Mucosa of stomach (tissue), 1 donor: Measurements from ENCODE around the gene RALGAPA1.
"Not testable (repeated sequence)": the region's sequence is repeated elsewhere in the genome, so short reads cannot be mapped to it uniquely, and the experiment has no call there.

Source experiments
- H3K27me3 ChIP-seq: one replicate; pipeline ENCODE4 v1.7.0; 2013; ENCODE audit warnings: mild to moderate bottlenecking, low read length; ENCODE audit not compliant: control insufficient read depth, insufficient read depth
- H3K36me3 ChIP-seq: one replicate; pipeline ENCODE4 v1.7.0; 2013; ENCODE audit warnings: low read length; ENCODE audit not compliant: control insufficient read depth, insufficient read depth
- H3K4me1 ChIP-seq: one replicate; pipeline ENCODE4 v1.7.0; 2013; ENCODE audit warnings: mild to moderate bottlenecking, low read length; ENCODE audit not compliant: control insufficient read depth, insufficient read depth
- H3K4me3 ChIP-seq: one replicate; pipeline ENCODE4 v1.7.0; 2013; ENCODE audit warnings: low read length
- H3K9ac ChIP-seq: one replicate; pipeline ENCODE4 v1.7.0; 2013; ENCODE audit warnings: mild to moderate bottlenecking, low read length, moderate library complexity
- H3K9me3 ChIP-seq: one replicate; pipeline ENCODE4 v1.7.0; 2013; ENCODE audit warnings: mild to moderate bottlenecking, low read length, moderate library complexity; ENCODE audit not compliant: control insufficient read depth
- donor health status: Pancreatic carcinoma.

Gene RALGAPA1

DNA sequence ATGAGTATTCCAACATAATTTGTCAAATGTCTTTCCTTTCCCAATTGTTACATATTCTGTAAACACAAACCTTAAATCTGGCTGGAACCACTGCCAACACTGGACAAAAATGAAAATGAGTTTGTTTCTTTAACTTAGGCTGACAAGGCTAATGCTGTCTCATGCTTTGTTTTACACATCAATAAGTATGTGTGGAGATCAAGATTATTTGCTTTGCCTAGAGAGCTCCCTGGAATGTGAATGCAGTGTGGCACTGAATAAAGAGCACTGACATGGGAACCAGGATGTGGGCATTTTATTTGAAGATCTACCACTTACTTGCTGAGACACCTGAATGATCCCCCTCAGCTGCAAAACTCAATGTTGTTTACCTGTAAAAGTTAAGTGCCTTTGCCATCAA lies 61.7 kb downstream of the RALGAPA1 start:
- no peaks in the 10 kb centered on the region for H3K27me3 ChIP-seq
- H3K4me3 ChIP-seq: no peak overlapping the region
- H3K9ac ChIP-seq: no peak overlapping the region
- peaks cover 4% of the 10 kb centered on the region for H3K4me1 ChIP-seq
- H3K9me3 ChIP-seq: no peaks in the 10 kb centered on the region
- H3K36me3 ChIP-seq: no peaks in the 10 kb centered on the region

DNA sequence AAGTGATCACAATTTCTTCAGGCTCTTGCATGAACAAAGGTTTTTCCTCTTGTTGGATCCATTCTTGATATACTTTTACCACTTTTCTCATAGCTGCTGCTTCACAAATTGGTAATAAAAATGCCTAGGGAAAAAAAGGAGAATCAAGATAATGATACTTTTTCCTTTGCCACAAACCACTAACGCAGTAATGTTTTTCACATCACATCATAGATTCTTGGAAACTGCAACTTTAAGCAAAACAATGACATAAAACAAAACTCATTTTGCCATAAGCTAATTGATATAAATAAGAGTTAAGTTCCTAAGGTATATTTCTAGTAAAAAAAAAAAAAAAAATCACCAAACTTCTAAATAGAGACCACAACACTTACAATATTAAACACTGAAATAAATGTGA lies 66.7 kb downstream of the RALGAPA1 start:
- Histone ChIP-seq H3K36me3 (no peaks in the 10 kb centered on the region), H3K4me3 (no peak overlapping the region), H3K9me3 (no peaks in the 10 kb centered on the region), H3K9ac (no peak overlapping the region), H3K4me1 (peaks cover 4% of the 10 kb centered on the region), H3K27me3 (no peaks in the 10 kb centered on the region)

DNA sequence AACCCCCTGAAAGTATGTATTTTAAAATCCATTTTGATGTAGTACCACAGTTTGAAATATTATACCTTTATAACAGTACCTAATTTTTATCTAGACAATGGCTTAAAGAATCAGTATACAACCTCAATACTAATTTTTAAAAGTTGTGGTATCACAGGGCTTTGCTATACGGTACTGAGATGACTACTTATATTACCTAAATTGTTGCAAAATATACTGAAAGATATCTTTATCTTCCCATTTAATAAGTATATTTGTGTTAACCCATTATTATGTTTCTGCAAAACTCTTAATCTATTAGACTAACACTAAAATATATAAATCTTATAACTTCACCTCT lies 67.1 kb downstream of the RALGAPA1 start:
- H3K36me3 ChIP-seq: no peaks in the 10 kb centered on the region
- no peaks in the 10 kb centered on the region for H3K27me3 ChIP-seq
- no peak overlapping the region for H3K9ac ChIP-seq
- peaks cover 2% of the 10 kb centered on the region for H3K4me1 ChIP-seq
- H3K9me3 ChIP-seq: no peaks in the 10 kb centered on the region
- H3K4me3 ChIP-seq: no peak overlapping the region

DNA sequence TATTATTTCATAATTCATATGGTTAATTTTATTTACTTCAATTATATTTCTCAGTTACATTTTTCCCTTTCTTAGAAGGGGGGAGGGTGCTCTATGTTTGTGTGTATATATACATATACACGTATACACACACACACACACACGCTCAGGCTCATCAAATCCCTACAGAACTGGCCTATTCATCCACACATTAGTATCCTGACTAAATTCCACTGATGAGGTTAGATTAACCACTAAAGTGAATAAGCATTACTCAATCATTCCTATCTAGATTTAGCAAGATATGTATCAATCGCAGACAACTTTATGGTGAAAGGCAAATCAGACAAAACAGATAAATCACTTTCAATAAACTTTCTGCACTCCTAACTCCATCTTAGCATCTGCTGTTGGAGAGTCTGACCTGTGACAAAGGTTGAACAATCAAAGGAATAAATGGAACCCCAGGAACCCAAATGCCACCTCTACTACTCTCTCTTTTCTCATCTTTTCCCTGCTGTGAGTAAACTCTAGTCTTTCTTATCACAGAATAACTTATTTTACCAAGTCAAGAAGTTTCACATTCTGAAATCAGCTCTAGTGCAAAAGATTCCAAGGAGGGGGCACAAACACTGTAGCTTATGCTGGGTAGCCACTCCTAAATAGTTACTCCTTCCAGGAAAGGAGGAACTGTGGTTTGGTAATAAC lies 67.6 kb downstream of the RALGAPA1 start:
- H3K4me1 ChIP-seq: no peaks in the 10 kb centered on the region
- H3K4me3 ChIP-seq: no peak overlapping the region
- no peaks in the 10 kb centered on the region for H3K9me3 ChIP-seq
- no peak overlapping the region for H3K9ac ChIP-seq
- no peaks in the 10 kb centered on the region for H3K27me3 ChIP-seq
- H3K36me3 ChIP-seq: no peaks in the 10 kb centered on the region

- no peaks in the 10 kb centered on the region for H3K27me3 ChIP-seq
- H3K9ac ChIP-seq: no peak overlapping the region
- no peak overlapping the region for H3K4me3 ChIP-seq
- H3K36me3 ChIP-seq: no peaks in the 10 kb centered on the region
- H3K9me3 ChIP-seq: no peaks in the 10 kb centered on the region
- H3K4me1 ChIP-seq: no peaks in the 10 kb centered on the region
Measured at GRCh38 chr14:35740215-35740614, 68.9 kb downstream of the RALGAPA1 start.

GRCh38 chr14:35735163-35735562 lies 73.9 kb downstream of the RALGAPA1 start:
- not testable (repeated sequence) for H3K9ac ChIP-seq, H3K27me3 ChIP-seq, H3K4me1 ChIP-seq, H3K9me3 ChIP-seq, H3K36me3 ChIP-seq, H3K4me3 ChIP-seq

DNA sequence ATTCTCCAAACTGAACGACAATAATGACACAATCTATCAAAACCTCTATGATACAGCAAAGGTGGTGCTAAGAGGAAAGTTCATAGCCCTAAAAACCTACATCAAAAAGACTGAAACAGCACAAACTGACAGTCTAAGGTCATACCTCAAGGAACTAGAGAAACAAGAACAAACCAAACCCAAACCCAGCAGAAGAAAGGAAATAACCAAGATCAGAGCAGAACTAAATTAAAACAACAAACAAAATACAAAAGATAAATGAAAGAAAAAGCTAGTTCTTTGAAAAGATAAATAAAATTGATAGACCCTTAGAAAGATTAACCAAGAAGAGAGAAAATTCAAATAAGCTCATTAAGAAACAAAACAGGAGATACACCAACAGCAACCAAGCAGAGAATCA lies 75.6 kb downstream of the RALGAPA1 start:
- not testable (repeated sequence) for H3K36me3 ChIP-seq, H3K4me1 ChIP-seq, H3K4me3 ChIP-seq, H3K9me3 ChIP-seq, H3K27me3 ChIP-seq, H3K9ac ChIP-seq

DNA sequence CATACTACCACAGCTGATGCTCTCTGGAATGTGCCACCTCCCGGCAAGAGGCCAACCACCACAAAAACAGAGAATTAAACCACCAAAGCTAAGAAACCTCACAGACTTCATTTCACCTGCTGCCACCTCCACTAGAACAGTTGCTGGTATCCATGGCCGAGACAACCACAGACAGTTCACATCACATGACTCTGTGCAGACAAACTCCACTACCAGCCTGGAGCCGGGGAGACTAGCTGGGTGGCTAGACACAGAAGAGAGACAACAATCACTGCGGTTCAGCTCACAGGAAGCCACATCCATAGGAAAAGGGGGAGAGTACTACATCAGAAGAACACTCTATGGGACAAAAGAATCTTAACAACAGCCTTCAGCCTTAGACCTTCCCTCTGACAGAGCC lies 78.2 kb downstream of the RALGAPA1 start:
- H3K36me3 ChIP-seq: no peaks in the 10 kb centered on the region
- H3K9me3 ChIP-seq: no peaks in the 10 kb centered on the region
- H3K9ac ChIP-seq: no peak overlapping the region
- no peaks in the 10 kb centered on the region for H3K27me3 ChIP-seq
- H3K4me1 ChIP-seq: no peaks in the 10 kb centered on the region
- no peak overlapping the region for H3K4me3 ChIP-seq

DNA sequence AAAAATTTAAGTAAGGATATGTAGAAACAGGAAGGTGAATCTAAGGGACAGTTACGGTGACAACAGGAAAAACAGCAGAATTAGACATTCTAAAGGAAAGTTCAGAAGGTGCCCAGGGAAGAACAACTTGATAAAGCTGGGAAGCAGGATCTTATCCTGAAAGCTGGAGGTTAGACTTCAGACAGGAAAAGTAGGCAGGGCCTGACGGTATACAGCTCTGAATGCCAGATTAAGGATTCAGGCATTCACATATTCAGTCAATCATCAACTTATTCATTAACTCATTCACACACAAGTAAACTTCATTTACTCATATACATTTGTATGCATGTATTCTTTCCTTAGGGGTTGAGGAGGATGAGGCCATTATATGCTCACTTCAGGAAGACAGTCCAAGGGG lies 81.3 kb downstream of the RALGAPA1 start:
- Histone ChIP-seq H3K9ac (no peak overlapping the region), H3K4me1 (no peaks in the 10 kb centered on the region), H3K27me3 (no peaks in the 10 kb centered on the region), H3K4me3 (no peak overlapping the region), H3K9me3 (no peaks in the 10 kb centered on the region), H3K36me3 (no peaks in the 10 kb centered on the region)

DNA sequence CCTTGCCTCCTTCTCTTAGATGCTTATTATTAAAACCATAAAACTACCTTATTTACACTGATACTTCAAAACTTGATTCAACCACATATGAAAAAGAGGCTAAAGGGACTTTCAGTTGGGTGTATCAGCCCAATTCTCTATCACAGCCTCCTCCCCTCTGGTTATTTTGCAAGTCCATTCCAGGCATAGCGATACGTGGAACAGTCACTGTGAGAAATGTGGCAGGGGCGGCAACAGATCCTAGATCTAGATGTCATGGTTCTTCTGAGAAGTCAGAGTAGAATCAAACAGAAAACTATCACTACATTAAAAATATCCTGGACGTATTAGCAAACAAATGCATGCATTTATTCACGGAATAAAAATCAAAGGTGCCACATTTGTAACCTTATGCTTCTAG lies 83.2 kb downstream of the RALGAPA1 start:
- H3K36me3 ChIP-seq: no peaks in the 10 kb centered on the region
- H3K4me1 ChIP-seq: no peaks in the 10 kb centered on the region
- H3K9ac ChIP-seq: no peak overlapping the region
- no peaks in the 10 kb centered on the region for H3K9me3 ChIP-seq
- H3K4me3 ChIP-seq: no peak overlapping the region
- no peaks in the 10 kb centered on the region for H3K27me3 ChIP-seq

- H3K27me3 ChIP-seq: no peaks in the 10 kb centered on the region
- no peaks in the 10 kb centered on the region for H3K4me1 ChIP-seq
- no peaks in the 10 kb centered on the region for H3K36me3 ChIP-seq
- no peak overlapping the region for H3K9ac ChIP-seq
- no peaks in the 10 kb centered on the region for H3K9me3 ChIP-seq
- no peak overlapping the region for H3K4me3 ChIP-seq
Measured at GRCh38 chr14:35715079-35715478, 94.0 kb downstream of the RALGAPA1 start.

DNA sequence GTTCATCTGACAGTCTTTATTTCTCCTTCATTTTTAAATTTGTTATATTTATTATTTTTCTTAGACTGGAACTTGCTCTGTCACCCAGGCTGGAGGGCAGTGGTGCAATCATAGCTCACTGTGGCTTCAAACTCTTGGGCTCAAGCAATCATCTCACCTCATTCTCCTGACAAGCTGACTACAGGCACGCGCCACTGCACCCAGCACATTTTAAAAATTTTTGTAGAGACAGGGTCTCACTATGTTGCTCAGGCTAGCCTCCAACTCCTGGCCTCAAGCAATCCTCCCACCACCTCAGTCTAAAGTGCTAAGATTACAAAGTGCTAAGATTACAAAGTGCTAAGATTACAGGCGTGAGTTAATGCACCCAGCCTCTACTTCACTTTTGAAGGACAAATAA lies 96.6 kb downstream of the RALGAPA1 start:
- Histone ChIP-seq H3K9ac (no peak overlapping the region), H3K9me3 (no peaks in the 10 kb centered on the region), H3K27me3 (no peaks in the 10 kb centered on the region), H3K4me3 (no peak overlapping the region), H3K36me3 (no peaks in the 10 kb centered on the region), H3K4me1 (no peaks in the 10 kb centered on the region)

DNA sequence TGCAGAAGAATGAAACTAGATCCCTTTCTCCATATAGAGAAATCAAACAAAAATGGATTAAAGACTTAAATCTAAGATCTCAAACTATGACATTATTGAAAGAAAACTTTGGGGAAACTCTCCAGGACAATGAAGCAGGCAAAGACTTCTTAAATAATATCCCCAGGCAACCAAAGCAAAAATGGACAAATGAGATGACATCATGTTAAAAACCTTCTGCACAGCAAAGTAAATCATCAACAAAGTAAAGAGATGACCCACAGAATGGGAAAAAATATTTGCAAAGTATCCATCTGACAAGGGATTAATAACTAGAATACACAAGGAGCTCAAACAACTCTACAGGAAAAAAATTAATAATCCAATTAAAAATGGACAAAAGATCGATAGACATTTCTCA lies 101.0 kb downstream of the RALGAPA1 start:
- H3K4me1 ChIP-seq: no peaks in the 10 kb centered on the region
- H3K9me3 ChIP-seq: no peaks in the 10 kb centered on the region
- no peaks in the 10 kb centered on the region for H3K36me3 ChIP-seq
- H3K27me3 ChIP-seq: no peaks in the 10 kb centered on the region
- H3K4me3 ChIP-seq: no peak overlapping the region
- H3K9ac ChIP-seq: no peak overlapping the region
